ENCODE results near the gene SLC20A1. TPM values are rescaled to one million over a fixed set of nuclear protein-coding genes. Genes with fewer than 3 reads are reported as not detected.
"Not testable (repeated sequence)": the region's sequence is repeated elsewhere in the genome, so short reads cannot be mapped to it uniquely, and the experiment has no call there.

SLC20A1 gene
- total and polyA plus RNA-seq, 2 experiments from 2014 or later: 11.4 to 22.9 TPM

- Histone ChIP-seq H3K4me3 (no peak overlapping the region), H3K9me3 (ENCODE audit: low read depth) (no peaks in the 10 kb centered on the region), H3K27me3 (no peaks in the 10 kb centered on the region), H3K4me1 (ENCODE audit: low read depth) (no peaks in the 10 kb centered on the region), H3K36me3 (no peaks in the 10 kb centered on the region), H3K27ac (no peak overlapping the region)
- DNase-seq (ENCODE audit: low read depth in 1 of 2, low spot score in 1 of 2): no peak
- TF ChIP-seq, protein P1, sequence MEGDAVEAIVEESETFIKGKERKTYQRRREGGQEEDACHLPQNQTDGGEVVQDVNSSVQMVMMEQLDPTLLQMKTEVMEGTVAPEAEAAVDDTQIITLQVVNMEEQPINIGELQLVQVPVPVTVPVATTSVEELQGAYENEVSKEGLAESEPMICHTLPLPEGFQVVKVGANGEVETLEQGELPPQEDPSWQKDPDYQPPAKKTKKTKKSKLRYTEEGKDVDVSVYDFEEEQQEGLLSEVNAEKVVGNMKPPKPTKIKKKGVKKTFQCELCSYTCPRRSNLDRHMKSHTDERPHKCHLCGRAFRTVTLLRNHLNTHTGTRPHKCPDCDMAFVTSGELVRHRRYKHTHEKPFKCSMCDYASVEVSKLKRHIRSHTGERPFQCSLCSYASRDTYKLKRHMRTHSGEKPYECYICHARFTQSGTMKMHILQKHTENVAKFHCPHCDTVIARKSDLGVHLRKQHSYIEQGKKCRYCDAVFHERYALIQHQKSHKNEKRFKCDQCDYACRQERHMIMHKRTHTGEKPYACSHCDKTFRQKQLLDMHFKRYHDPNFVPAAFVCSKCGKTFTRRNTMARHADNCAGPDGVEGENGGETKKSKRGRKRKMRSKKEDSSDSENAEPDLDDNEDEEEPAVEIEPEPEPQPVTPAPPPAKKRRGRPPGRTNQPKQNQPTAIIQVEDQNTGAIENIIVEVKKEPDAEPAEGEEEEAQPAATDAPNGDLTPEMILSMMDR (IDR thresholded peaks at IDR 0.05; ENCODE audit: low read depth, low read length): no peak
These were observed 31.4 kb upstream of the SLC20A1 start for GRCh38 chr2:112614201-112614840.

DNA sequence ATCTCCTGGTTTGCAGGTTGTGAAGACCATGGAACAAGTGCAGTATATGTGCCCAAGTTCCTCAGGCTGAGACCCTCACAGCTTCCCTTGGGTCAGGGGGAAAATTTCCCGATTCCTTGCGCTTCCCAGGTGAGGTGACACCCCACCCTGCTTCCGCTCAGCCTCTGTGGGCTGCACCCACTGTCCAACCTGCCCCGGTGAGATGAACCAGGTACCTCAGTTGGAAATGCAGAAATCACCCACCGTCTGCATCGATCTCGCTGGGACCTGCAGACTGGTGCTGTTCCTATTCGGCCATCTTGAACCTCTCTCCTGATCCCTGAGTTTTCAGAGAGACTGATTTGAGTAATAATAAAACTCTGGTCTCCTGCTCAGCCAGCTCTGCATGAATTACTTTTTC is 30.7 kb upstream of the SLC20A1 start:
- Histone ChIP-seq H3K36me3 (no peaks in the 10 kb centered on the region), H3K27ac (no peak overlapping the region), H3K4me3 (no peak overlapping the region), H3K27me3 (no peaks in the 10 kb centered on the region), H3K9me3 (ENCODE audit: low read depth) (no peaks in the 10 kb centered on the region), H3K4me1 (ENCODE audit: low read depth) (no peaks in the 10 kb centered on the region)
- DNase-seq (ENCODE audit: low read depth in 1 of 2, low spot score in 1 of 2): no peak
- TF ChIP-seq, protein P1 (IDR thresholded peaks at IDR 0.05; ENCODE audit: low read depth, low read length): no peak

GRCh38 chr2:112615798-112616197 is 29.9 kb upstream of the SLC20A1 start:
- not testable (repeated sequence) for H3K4me3 ChIP-seq

GRCh38 chr2:112618383-112618782 is 27.4 kb upstream of the SLC20A1 start:
- no peaks in the 10 kb centered on the region for H3K9me3 ChIP-seq (ENCODE audit: low read depth)
- TF ChIP-seq, protein P1 (IDR thresholded peaks at IDR 0.05; ENCODE audit: low read depth, low read length): no peak

More at GRCh38 chr2:112615798-112616197, 29.9 kb upstream of the SLC20A1 start:
- not testable (repeated sequence) for DNase-seq (ENCODE audit: low read depth in 1 of 2, low spot score in 1 of 2); H3K9me3 ChIP-seq (ENCODE audit: low read depth); H3K36me3 ChIP-seq; H3K27ac ChIP-seq; H3K4me1 ChIP-seq (ENCODE audit: low read depth); H3K27me3 ChIP-seq

DNA sequence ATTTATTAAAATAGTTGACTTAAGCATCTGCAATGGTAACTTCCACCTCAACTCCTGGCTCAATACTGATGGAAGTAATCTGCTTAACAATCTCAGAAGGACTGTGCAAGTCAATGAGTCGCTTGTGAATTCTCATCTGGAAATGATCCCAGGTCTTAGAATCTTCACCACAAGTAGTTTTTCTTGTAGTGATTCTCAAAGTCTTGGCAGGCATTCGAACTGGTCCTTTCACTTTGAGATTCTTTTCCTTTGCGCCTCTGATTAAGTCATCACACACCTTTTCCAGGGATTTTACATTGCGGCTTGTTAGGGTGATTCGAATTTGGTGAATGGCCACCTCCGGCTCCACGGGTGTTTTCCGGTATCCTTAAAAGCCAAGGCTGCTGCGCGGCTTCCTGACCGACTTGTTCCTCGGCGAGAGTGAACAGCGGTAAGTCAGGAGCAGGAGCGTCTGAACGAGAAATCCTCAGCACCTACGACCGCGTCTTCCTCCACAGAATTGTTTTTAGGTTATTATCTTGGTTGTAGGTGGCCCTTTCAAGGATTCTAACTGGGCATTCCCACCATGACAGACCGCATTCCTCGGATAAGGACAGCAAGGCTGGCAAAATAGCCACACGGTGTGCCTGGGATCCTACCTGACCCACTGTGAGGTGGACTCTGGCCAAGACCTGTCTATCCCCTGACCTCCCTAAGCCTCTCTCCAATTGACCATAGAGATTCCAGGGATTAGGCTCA is 23.8 kb upstream of the SLC20A1 start:
- H3K27ac ChIP-seq: no peak overlapping the region
- peak in 1 of 2 donors; percentile 67 for DNase-seq (ENCODE audit: low read depth in 1 of 2, low spot score in 1 of 2)
- TF ChIP-seq, protein P1 (IDR thresholded peaks at IDR 0.05; ENCODE audit: low read depth, low read length): no peak
- no peak overlapping the region for H3K4me3 ChIP-seq
- no peaks in the 10 kb centered on the region for H3K9me3 ChIP-seq (ENCODE audit: low read depth)
- no peaks in the 10 kb centered on the region for H3K4me1 ChIP-seq (ENCODE audit: low read depth)
- no peaks in the 10 kb centered on the region for H3K36me3 ChIP-seq
- no peaks in the 10 kb centered on the region for H3K27me3 ChIP-seq

More at GRCh38 chr2:112618383-112618782, 27.4 kb upstream of the SLC20A1 start:
- peak in 1 of 2 donors; percentile 73 for DNase-seq (ENCODE audit: low read depth in 1 of 2, low spot score in 1 of 2)
- Histone ChIP-seq H3K4me1 (ENCODE audit: low read depth) (no peaks in the 10 kb centered on the region), H3K27ac (no peak overlapping the region), H3K27me3 (no peaks in the 10 kb centered on the region), H3K36me3 (no peaks in the 10 kb centered on the region), H3K4me3 (no peak overlapping the region)

- H3K4me3 ChIP-seq: no peak overlapping the region
- peak in 1 of 2 donors; percentile 86 for DNase-seq (ENCODE audit: low read depth in 1 of 2, low spot score in 1 of 2)
These were observed 23.2 kb upstream of the SLC20A1 start for GRCh38 chr2:112622528-112622849.

More at GRCh38 chr2:112622528-112622849, 23.2 kb upstream of the SLC20A1 start:
- H3K27me3 ChIP-seq: no peaks in the 10 kb centered on the region
- H3K27ac ChIP-seq: no peak overlapping the region
- TF ChIP-seq, protein P1 (IDR thresholded peaks at IDR 0.05; ENCODE audit: low read depth, low read length): no peak
- H3K4me1 ChIP-seq (ENCODE audit: low read depth): no peaks in the 10 kb centered on the region
- no peaks in the 10 kb centered on the region for H3K9me3 ChIP-seq (ENCODE audit: low read depth)
- H3K36me3 ChIP-seq: no peaks in the 10 kb centered on the region
